RPMI7951 (cell line): ENCODE data around the gene CPXM2. TPM values are rescaled to one million over a fixed set of nuclear protein-coding genes. Genes with fewer than 3 reads are reported as not detected.

ENCODE experiments used
- DNase-seq: peaks from one replicate; pipeline ENCODE4 v3.0.0-alpha.2; 2012; ENCODE audit warnings: low read depth
- total RNA-seq: library from RNA; depleted of rRNA; stranded (reverse); fragments of >200 nt; shearing (Covaris generic); gene quantifications from 2 replicates; pipeline ENCODE4 v1.2.3, GENCODE V29; 2014

CPXM2 gene
- total RNA-seq, 1 experiment from 2014 or later: 0.60 TPM

DNA sequence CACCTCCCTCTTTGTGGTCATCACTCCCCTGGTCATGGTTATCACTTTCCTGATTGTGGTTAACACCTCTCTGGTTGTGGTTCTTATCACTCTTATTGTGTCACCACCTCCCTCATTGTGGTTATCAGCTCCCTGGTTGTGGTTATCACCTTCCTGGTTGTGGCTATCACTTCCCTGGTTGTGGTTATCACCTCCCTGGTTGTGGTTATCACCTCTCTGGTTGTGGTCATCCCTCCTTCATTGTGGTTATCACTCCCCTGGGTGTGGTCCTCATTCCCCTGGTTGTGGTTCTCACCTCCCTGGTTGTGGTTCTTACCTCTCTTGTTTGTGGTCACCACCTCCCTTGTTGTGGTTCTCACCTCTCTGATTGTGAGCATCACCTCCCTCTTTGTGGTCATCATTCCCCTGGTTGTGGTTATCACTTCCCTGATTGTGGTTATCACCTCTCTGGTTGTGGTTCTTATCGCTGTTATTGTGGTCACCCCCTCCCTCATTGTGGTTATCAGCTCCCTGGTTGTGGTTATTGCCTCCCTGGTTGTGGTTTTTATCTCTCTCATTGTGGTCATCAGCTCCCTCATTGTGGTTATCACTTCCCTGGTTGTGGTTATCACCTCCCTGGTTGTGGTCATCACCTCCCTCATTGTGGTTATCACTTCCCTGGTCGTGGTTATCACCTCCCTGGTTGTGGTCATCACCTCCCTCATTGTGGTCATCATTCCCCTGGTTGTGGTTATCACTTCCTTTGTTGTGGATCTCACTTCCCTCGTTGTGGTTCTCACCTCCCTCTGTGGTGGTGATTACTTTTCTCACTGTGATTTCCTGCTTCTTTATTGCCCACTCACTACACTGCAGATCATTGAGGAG lies 118.7 kb downstream of the CPXM2 start:
- peak; percentile 2 for DNase-seq

DNA sequence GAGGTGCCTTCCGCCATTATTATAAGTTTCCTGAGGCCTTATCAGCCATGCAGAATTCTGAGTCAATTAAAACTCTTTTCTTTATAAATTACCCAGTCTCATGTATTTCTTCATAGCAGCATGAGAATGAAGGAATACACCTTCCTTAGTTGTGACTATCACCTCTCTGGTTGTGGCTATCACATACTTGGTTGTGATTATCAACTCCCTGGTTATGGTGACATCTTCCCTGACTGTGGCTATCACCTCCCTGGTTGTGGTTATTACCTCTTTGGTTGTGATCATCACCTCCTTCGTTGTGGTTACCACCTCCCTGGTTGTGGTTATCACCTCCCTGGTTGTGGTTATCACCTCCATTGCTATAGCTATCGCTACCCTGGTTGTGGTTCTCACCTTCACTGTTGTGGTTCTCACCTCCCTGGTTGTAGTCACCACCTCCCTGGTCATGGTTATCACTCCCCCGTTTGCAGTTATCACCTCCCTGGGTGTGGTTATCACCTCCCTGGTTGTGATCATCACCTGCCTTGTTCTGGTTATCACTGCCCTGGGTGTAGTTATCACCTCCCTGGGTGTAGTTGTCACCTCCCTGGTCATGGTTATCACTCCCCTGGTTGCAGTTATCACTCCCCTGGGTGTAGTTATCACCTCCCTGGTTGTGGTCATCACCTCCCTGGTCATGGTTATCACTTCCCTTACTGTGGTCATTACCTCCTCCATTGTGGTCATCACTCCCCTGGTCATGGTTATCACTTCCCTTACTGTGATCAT lies 119.5 kb downstream of the CPXM2 start:
- no peak for DNase-seq

DNA sequence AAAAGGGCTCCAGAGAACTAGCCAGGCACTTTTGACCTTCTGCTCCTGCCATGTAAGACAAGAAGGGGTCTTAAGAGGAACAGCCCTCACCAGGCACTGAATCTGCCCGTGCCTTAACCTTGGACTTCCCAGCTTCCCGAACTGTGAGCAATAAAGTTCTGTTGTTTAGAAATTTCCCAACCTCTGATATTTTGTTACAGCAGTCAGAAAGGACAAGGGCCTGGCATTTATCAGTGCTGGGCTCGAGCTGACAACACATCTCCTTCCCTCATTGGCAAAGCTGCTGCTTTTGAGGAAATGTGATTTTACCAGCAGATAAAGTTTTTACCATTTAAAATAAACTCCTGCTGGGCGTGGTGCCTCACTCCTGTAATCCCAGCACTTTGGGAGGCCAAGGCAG lies 122.0 kb downstream of the CPXM2 start:
- no peak for DNase-seq

DNA sequence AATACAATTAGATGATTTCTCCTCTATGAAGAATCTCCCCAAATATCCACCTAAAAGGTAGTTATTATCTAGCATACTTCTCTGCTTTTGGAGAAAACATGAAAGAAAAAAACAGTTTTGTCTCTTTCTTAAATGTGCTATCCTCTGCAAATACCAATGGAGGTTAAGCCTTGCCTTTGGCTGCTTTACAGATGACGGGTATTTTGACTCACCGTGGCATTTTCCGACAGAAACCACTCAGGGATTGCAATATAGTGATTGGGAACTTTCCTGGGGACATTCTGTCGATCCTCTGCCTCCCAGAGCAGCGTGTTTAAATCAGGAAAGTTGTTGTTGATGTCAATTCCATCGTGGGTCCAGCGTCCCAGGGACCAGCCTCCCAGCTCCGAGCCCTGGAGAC lies 124.8 kb downstream of the CPXM2 start:
- DNase-seq: peak; percentile 13

DNA sequence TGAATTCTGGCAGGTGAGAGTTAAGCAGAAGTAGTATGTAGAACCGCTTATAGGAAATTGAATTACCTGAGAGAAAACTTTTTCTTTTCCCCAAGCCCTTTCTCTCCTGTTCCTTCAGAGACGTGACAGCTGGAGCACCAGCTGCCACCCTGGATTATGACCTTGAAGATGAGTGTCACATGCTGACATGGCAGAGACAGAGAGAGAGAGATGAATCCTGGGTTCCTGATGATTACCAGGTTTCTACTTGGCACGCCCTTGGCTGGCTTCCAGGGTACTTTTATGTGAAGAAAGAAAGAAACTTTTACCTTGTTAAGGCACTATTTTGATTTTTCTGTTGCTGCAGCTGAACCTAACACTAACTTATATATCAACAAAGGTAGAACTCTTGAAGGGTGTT lies 125.6 kb downstream of the CPXM2 start:
- no peak for DNase-seq

DNA sequence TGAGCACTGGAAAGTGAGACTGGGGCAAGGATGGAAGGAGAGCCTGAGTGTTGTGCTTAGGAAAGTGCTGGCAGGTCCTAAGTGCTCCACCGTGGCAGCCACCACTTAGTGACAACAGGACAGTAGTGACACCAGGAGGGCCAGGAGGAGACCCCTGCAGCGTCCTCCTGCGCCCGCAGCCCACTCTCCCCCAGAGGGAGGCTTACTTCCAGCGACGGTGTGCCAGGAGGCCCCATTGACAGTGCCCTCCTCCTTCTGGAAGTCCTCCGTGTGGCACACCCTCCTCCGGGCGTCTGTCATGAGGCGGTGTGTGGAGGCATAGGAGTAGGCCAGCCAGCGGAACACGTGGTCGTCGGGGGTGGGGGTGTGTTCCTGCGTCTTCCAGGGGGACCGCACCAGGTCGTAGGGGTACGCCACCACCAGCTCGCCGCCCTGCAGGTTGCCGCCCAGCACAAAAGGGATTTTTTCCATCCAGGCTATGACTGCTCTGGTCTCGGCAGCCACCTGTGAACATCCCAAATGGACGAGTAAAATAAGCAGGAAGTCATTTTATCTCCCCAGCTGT lies 129.9 kb downstream of the CPXM2 start:
- DNase-seq: no peak

DNA sequence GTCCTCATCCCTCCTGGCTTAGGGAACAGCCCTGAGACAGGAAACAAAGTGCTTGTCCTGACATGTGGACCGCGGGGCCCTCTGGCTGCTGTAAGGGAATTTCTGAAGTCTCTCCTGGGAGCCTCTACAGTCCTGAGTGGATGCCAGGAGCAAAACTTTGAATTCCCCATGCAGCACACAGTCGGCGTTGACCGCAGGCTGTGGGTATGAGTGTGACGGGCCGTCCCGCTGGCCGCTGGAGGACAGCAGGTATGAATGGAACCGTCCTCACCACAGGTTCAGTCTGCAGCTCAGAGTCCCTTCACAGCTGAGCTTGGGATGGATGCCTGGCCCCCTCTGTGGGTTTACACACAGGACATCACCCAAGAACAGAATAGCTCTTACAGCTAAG lies 130.6 kb downstream of the CPXM2 start:
- DNase-seq: peak; percentile 24

DNA sequence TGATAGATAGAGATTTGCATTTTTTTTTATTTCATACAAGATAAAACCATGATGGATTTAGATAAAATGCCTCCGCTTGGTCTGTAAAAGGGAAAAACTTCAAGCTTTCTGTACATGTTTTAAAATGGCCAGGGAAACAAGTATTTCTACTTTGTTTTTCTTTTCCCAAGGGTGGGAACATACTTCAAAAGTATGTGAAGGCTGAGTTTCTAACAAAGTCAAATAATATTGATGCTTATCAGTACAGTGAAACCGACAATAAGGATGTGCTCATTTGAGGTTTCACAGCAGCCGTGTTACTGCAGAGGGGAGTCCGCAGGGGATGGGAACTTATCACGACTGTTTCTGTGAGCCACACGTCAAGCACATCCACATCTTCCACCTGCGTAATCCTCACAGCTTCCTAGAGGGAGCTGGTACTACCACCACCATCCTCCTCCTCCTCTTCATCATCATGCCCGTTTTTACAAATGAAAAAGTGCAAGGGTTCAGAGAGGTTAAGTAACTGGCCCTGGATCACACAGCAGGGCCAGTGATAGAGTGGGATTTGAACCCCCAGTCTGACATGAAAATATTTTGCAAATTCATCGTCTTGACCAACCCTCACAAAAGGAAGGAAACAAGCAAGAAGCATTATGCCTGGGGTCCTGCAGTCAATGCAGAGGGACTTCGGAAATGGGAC lies 131.1 kb downstream of the CPXM2 start:
- DNase-seq: no peak

DNA sequence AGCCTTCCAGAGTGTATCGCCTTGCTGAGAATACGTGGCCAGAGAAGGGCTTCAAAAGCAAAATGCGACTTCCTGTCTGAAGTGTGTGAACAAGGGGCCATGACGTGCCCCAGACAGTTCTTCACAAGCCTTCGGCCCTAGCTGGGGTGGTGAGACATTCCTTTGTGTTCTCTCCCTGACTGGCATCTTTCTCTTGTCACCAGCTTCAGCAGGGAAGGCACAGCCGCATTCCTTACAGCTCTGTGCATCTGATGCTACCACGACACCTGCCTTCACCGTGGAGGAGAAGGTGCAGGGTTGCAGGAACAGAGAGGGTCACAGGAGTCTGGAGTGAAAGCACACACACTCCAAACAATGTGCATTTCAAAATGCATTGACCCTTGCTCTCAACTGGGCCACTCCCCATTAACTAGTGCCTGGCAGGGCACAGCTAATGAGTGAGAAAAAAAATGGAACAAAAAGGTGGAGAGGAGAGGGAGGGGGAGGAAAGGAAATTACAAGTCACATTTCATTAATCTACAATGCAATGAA lies 132.0 kb downstream of the CPXM2 start:
- DNase-seq: no peak

DNA sequence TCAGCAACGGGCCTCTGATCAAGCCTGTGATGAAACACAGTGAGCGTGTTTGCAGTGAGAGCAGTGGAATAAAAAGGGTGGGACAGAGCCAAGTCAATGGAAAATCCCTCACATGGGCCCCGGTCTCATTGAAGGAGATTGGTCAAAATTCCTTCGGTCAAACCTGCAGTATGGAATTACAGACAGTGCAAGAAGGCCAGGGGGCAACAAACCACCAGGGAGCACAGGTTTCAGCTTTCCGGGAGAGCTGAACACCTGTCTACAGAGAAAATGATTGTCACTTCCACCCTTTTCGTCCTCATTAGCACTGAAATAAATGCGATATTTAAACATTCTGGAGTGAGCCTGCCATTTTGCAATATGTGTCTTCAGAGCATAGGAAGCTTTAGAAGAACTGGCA lies 132.6 kb downstream of the CPXM2 start:
- no peak for DNase-seq

DNA sequence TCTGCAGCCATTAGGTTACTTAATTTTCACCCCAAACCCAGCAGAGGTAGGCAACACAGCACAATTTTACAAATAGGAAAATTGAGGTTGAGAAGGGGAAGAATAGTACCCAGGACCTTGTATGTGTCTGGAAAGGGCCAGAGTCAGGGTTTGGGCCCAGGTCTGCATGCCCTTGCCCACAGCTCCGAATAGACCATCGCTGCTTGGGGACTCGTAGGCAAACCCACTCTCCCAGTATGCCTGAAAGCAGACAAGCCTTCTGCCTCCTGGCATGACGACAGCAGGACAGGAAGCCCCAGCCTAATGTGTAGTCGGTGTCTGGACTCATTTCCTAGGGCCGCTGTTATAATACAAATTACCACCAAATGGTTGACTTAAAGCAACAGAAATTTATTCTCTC lies 133.8 kb downstream of the CPXM2 start:
- DNase-seq: no peak

DNA sequence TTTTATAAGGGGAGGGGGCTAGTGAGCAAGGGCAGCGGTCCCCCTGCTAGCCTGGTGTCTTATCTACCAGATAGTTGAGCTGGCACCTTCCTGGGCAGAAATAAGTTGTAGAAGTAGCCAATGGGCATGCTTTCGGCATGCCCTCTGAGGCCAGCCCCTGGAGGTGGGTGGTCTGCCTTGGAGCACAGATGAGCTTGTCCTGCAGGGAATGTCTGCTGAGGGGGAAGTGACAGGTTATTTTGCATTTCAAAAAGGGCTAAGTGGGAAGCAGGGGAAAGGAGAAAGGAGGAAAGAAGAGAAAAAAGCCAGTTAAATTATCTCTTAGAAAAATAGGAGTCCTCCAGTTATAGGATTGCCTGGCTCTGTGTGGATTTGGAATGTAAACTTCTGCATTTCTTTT lies 136.5 kb downstream of the CPXM2 start:
- DNase-seq: no peak

DNA sequence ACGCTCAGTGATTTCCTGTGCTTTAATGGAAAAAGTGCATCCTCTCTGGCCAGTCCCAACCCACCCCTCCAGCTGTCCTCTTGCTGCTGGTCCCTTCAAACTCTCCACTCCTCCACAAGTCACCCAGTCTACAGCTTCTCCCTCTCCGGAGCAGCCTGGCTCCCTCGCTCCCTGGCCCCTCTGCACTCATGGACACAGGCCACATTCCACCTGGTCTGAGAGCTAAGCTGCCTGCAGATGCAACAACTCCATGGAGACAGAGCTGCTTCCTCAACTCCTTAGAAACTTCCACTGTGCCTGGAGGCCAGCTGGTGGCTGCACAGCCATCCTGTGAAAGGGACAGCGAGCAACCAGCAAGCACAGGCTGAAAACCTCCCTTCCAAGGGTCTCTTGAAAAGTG lies 137.5 kb downstream of the CPXM2 start:
- no peak for DNase-seq

DNA sequence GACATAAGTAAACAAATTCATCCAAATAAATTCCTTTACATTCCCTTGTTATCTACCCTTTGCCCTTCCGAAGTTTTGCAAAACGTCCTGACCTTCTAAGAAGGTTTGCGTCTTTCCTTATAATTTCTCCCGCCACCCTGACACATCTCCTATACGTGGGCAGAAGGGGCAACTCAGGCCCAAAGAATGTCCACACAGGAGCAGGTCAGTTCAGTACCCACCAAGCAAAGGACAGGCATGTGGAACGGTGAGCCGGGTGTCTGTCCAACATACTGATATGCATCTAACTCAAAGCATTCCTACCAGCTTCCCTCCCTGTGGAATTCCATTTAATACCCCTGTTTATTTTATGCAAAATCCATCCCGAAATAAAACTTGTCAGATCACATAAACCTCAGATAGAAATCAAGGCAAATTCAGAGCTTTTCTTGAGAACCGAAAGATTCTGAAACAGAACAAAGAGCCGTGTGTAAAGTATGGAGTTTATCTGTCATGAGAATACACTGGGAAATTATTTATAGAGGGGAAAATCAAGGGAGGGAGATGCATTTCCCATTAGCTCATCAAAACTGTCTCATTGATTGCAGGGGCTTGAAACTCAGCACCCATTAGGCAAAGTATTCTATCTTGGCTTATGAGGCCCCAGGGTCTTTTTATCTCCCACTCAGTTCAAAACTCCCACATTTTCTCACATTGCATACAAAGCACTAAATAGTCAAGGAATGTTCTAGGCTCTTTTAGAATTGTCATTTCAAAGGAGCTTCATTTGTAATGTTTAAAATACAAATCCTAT lies 140.1 kb downstream of the CPXM2 start:
- DNase-seq: no peak

DNA sequence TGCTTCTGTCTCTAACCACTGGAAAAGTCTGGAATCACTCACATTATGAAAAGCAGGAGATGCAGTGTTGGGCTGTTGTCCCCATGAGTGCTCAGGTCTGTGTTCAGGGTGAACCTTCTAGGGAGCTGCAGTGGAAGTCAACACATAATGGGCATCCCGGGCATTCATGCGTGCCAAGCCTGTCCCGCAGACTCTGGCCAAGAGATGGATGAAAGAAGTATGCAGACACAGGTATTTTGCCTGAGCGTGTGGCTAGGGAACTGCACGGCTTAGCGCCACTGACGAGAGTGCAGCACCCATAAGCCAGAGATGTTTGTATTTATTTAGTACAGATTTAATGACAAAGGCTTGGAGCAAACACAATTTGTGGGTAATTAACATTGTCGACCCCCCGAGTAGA lies 140.7 kb downstream of the CPXM2 start:
- DNase-seq: no peak

DNA sequence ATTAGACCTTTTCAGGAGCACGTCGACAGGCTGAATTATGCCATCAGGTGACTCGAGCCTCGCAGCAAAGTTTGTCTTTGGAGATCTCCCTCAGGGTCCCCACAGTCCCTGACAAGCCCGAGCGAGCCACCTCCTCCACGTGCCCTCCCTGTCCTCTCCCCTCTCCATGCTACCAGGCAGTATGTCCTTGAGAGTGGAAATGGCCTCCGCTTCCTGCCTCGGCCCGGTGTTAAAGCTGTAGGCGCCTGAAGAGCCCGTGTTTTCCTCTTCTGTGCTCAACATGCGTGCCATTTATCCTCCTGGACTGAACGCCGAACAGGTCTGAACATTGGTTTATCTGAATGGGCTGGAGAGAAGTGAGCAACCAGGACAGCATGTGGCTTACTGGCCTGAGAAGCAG lies 142.9 kb downstream of the CPXM2 start:
- DNase-seq: no peak

DNA sequence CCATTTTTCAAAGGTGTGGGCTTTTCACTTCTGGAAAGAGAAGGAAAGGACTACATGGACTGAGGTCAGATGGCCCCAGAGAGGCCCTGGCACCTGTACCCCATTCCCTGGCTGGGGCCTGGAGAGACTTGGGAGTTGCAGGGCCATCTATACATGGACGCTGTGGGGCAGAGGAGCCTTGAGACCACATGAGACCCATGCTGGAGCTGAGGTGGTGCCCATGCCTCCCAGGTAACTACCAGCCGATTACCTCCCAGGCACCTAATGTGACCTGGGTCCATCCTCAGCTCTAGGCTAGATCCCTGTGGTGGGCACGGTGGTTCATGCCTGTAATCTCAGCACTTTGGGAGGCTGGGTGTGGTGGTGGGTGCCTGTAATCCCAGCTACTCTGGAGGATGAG lies 144.2 kb downstream of the CPXM2 start:
- DNase-seq: no peak

DNA sequence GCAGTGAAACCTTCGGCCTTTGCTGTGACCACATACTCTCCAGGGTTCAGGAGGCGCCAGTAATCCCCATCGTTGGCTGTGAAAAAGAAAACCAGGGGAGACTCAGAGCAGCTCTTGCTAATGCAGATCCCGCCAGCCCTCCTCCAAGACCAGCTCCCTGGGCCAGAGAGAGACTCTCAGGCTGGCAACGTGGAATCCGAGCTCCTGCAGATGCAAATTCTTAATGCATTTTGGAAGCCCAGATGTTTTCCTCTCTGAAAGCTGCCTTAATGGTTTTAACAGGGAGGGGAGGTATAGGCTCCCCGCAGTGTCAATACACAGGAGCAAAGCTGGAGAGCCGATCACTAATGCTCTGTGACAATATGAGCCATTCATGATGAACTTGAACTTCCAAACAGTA lies 144.7 kb downstream of the CPXM2 start:
- no peak for DNase-seq

DNA sequence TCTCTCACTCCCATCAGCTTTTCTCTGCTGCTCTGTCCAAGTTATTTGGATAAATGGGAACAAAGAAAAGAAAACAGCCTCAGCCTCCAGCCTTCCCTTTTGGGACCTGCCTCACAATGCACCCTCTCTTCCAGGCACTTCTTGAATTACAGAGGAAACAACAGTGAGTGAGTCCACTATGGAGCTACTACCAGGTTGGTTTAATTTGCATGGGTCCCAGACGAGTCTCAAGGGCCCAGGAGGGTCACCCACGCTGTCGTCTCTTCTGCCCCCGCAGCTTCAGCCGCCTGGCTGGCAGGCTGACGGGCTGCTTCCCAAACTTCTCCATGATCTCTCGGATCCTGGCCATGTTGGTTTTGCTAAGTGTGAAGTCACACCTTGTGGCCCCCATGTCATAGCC lies 145.1 kb downstream of the CPXM2 start:
- no peak for DNase-seq

DNA sequence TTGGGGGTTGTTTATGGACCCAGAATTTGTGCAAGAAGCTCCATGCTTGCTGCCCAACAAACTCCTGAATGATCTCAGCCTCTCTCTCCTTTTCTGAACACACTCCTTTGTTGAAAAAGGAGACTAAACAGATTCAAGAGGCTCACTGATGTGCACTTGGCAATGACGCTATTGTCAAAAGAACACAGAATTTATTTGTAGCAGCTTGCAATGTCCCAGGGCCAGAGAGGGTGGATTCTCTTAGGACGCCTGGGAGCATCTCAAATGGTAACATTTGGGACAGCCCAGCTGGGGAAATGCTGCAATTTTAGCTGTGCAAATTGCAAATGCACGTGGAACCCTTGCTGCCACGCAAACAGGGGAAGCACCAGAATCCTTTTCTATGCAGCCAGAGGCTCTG lies 145.5 kb downstream of the CPXM2 start:
- DNase-seq: peak; percentile 2

DNA sequence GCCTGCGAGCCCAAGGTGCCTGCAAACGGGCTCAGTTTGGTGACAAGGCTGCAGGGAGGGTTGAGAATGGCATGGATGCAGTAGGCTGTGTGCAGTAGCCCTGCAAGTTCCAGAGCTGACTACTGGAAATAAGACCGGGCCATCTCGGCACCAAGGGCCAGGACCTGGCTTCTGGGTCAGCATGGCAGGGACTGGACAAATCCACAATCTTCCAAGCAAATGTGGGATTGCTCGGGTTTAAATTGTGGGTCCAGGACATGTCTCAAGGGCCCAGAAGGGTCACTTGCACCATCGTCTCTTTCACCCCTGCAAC lies 147.4 kb downstream of the CPXM2 start:
- no peak for DNase-seq
